ENCODE results near the gene FAM124A.

Gene FAM124A

GRCh38 chr13:51232328-51232727, 10.1 kb downstream of the FAM124A start:
- no peak overlapping the region for H3K27ac ChIP-seq (ENCODE audit: low read depth, low read length)
- H3K79me1 ChIP-seq (ENCODE audit: low read length), result no peaks in the 10 kb centered on the region
- no peak overlapping the region for H3K23ac ChIP-seq (ENCODE audit: low read length)
- no peak overlapping the region for H2BK120ac ChIP-seq (ENCODE audit: insufficient read depth, low read length, poor library complexity)
- H3K4me3 ChIP-seq (ENCODE audit: low read depth, low read length), result no peak overlapping the region
- no peak overlapping the region for H4K12ac ChIP-seq (ENCODE audit: low read depth, low read length)
- DNase-seq, result no peak
- H2BK5ac ChIP-seq (ENCODE audit: low read depth, low read length, poor library complexity), result no peak overlapping the region
- H3K4me1 ChIP-seq (ENCODE audit: control insufficient read depth in 1 of 2, insufficient read depth in 2 of 2, low read length in 2 of 2), result no peaks in the 10 kb centered on the region
- H3K79me2 ChIP-seq (ENCODE audit: control insufficient read depth, insufficient read depth, low read length, poor library complexity), result no peaks in the 10 kb centered on the region
- H2BK12ac ChIP-seq (ENCODE audit: low read length), result no peak overlapping the region
- H2AFZ ChIP-seq (ENCODE audit: insufficient read depth, low read length, poor library complexity), result no peak overlapping the region
- H3K4ac ChIP-seq (ENCODE audit: low read depth, low read length), result no peak overlapping the region
- no peaks in the 10 kb centered on the region for H3K9me3 ChIP-seq (ENCODE audit: insufficient read depth, low read depth, low read length)
- H3K18ac ChIP-seq (ENCODE audit: low read length), result no peak overlapping the region
- no peak overlapping the region for H4K91ac ChIP-seq (ENCODE audit: low read depth, low read length)
- no peaks in the 10 kb centered on the region for H3K27me3 ChIP-seq (ENCODE audit: insufficient read depth, low read length)
- H2AK5ac ChIP-seq (ENCODE audit: low read length), result no peak overlapping the region
- no peak overlapping the region for H4K8ac ChIP-seq (ENCODE audit: low read depth, low read length)
- H3K36me3 ChIP-seq (ENCODE audit: control insufficient read depth in 1 of 2, insufficient read depth in 2 of 2, low read length in 2 of 2), result no peaks in the 10 kb centered on the region
- H3K14ac ChIP-seq (ENCODE audit: low read length), result no peak overlapping the region
- H3K4me2 ChIP-seq (ENCODE audit: low read length), result no peak overlapping the region
- no peak overlapping the region for H3K9ac ChIP-seq (ENCODE audit: low read length)

GRCh38 chr13:51233117-51233826, 11.1 kb downstream of the FAM124A start:
- no peak overlapping the region for H3K27ac ChIP-seq (ENCODE audit: low read depth, low read length)
- H2BK12ac ChIP-seq (ENCODE audit: low read length), result no peak overlapping the region
- H2BK5ac ChIP-seq (ENCODE audit: low read depth, low read length, poor library complexity), result no peak overlapping the region
- no peak overlapping the region for H3K9ac ChIP-seq (ENCODE audit: low read length)
- DNase-seq, result no peak
- H3K23ac ChIP-seq (ENCODE audit: low read length), result no peak overlapping the region
- no peak overlapping the region for H3K4me2 ChIP-seq (ENCODE audit: low read length)
- H2BK120ac ChIP-seq (ENCODE audit: insufficient read depth, low read length, poor library complexity), result no peak overlapping the region
- no peak overlapping the region for H3K4ac ChIP-seq (ENCODE audit: low read depth, low read length)
- H3K79me2 ChIP-seq (ENCODE audit: control insufficient read depth, insufficient read depth, low read length, poor library complexity), result no peaks in the 10 kb centered on the region
- no peak overlapping the region for H2AFZ ChIP-seq (ENCODE audit: insufficient read depth, low read length, poor library complexity)
- H3K14ac ChIP-seq (ENCODE audit: low read length), result no peak overlapping the region
- no peak overlapping the region for H3K18ac ChIP-seq (ENCODE audit: low read length)
- WGBS (ENCODE audit: extremely low coverage, insufficient coverage, insufficient read length), result no CpG with 5 or more reads among the region's 9 CpGs
- H3K27me3 ChIP-seq (ENCODE audit: insufficient read depth, low read length), result no peaks in the 10 kb centered on the region
- no peaks in the 10 kb centered on the region for H3K9me3 ChIP-seq (ENCODE audit: insufficient read depth, low read depth, low read length)
- H4K8ac ChIP-seq (ENCODE audit: low read depth, low read length), result no peak overlapping the region
- no peaks in the 10 kb centered on the region for H3K36me3 ChIP-seq (ENCODE audit: control insufficient read depth in 1 of 2, insufficient read depth in 2 of 2, low read length in 2 of 2)
- H4K12ac ChIP-seq (ENCODE audit: low read depth, low read length), result no peak overlapping the region
- no peaks in the 10 kb centered on the region for H3K4me1 ChIP-seq (ENCODE audit: control insufficient read depth in 1 of 2, insufficient read depth in 2 of 2, low read length in 2 of 2)
- no peak overlapping the region for H3K4me3 ChIP-seq (ENCODE audit: low read depth, low read length)
- H4K91ac ChIP-seq (ENCODE audit: low read depth, low read length), result no peak overlapping the region
- no peaks in the 10 kb centered on the region for H3K79me1 ChIP-seq (ENCODE audit: low read length)
- no peak overlapping the region for H2AK5ac ChIP-seq (ENCODE audit: low read length)

- Histone ChIP-seq H3K4me1 (ENCODE audit: control insufficient read depth in 1 of 2, insufficient read depth in 2 of 2, low read length in 2 of 2) (no peaks in the 10 kb centered on the region), H3K27me3 (ENCODE audit: insufficient read depth, low read length) (no peaks in the 10 kb centered on the region), H3K23ac (ENCODE audit: low read length) (no peak overlapping the region), H3K9me3 (ENCODE audit: insufficient read depth, low read depth, low read length) (no peaks in the 10 kb centered on the region), H3K14ac (ENCODE audit: low read length) (no peak overlapping the region), H3K4me3 (ENCODE audit: low read depth, low read length) (no peak overlapping the region), H2AK5ac (ENCODE audit: low read length) (no peak overlapping the region), H4K12ac (ENCODE audit: low read depth, low read length) (no peak overlapping the region), H3K27ac (ENCODE audit: low read depth, low read length) (no peak overlapping the region), H3K9ac (ENCODE audit: low read length) (no peak overlapping the region), H3K79me1 (ENCODE audit: low read length) (no peaks in the 10 kb centered on the region), H2BK12ac (ENCODE audit: low read length) (no peak overlapping the region), H3K4ac (ENCODE audit: low read depth, low read length) (no peak overlapping the region), H2BK120ac (ENCODE audit: insufficient read depth, low read length, poor library complexity) (no peak overlapping the region), H3K36me3 (ENCODE audit: control insufficient read depth in 1 of 2, insufficient read depth in 2 of 2, low read length in 2 of 2) (no peaks in the 10 kb centered on the region), H2AFZ (ENCODE audit: insufficient read depth, low read length, poor library complexity) (no peak overlapping the region), H4K91ac (ENCODE audit: low read depth, low read length) (no peak overlapping the region), H3K18ac (ENCODE audit: low read length) (no peak overlapping the region), H3K79me2 (ENCODE audit: control insufficient read depth, insufficient read depth, low read length, poor library complexity) (no peaks in the 10 kb centered on the region), H3K4me2 (ENCODE audit: low read length) (no peak overlapping the region), H4K8ac (ENCODE audit: low read depth, low read length) (no peak overlapping the region), H2BK5ac (ENCODE audit: low read depth, low read length, poor library complexity) (no peak overlapping the region)
- no CpG with 5 or more reads among the region's 10 CpGs for WGBS (ENCODE audit: extremely low coverage, insufficient coverage, insufficient read length)
- no peak for DNase-seq
Measured at GRCh38 chr13:51234676-51235075, 12.5 kb downstream of the FAM124A start.

GRCh38 chr13:51235186-51235585, 13.0 kb downstream of the FAM124A start:
- Histone ChIP-seq H3K4me3 (ENCODE audit: low read depth, low read length) (no peak overlapping the region), H3K4ac (ENCODE audit: low read depth, low read length) (no peak overlapping the region), H3K4me2 (ENCODE audit: low read length) (no peak overlapping the region), H3K9me3 (ENCODE audit: insufficient read depth, low read depth, low read length) (no peaks in the 10 kb centered on the region), H3K36me3 (ENCODE audit: control insufficient read depth in 1 of 2, insufficient read depth in 2 of 2, low read length in 2 of 2) (no peaks in the 10 kb centered on the region), H3K9ac (ENCODE audit: low read length) (no peak overlapping the region), H3K18ac (ENCODE audit: low read length) (no peak overlapping the region), H3K14ac (ENCODE audit: low read length) (no peak overlapping the region), H2BK120ac (ENCODE audit: insufficient read depth, low read length, poor library complexity) (no peak overlapping the region), H4K12ac (ENCODE audit: low read depth, low read length) (no peak overlapping the region), H3K79me2 (ENCODE audit: control insufficient read depth, insufficient read depth, low read length, poor library complexity) (no peaks in the 10 kb centered on the region), H2BK12ac (ENCODE audit: low read length) (no peak overlapping the region), H3K27ac (ENCODE audit: low read depth, low read length) (no peak overlapping the region), H3K27me3 (ENCODE audit: insufficient read depth, low read length) (no peaks in the 10 kb centered on the region), H4K91ac (ENCODE audit: low read depth, low read length) (no peak overlapping the region), H3K4me1 (ENCODE audit: control insufficient read depth in 1 of 2, insufficient read depth in 2 of 2, low read length in 2 of 2) (no peaks in the 10 kb centered on the region), H2BK5ac (ENCODE audit: low read depth, low read length, poor library complexity) (no peak overlapping the region), H4K8ac (ENCODE audit: low read depth, low read length) (no peak overlapping the region), H3K23ac (ENCODE audit: low read length) (no peak overlapping the region), H2AK5ac (ENCODE audit: low read length) (no peak overlapping the region), H2AFZ (ENCODE audit: insufficient read depth, low read length, poor library complexity) (no peak overlapping the region), H3K79me1 (ENCODE audit: low read length) (no peaks in the 10 kb centered on the region)
- WGBS (ENCODE audit: extremely low coverage, insufficient coverage, insufficient read length), result no CpG with 5 or more reads among the region's 2 CpGs
- no peak for DNase-seq
